HG02973 (cell line): ENCODE data around the gene HSPG2.
"Not testable (repeated sequence)": the region's sequence is repeated elsewhere in the genome, so short reads cannot be mapped to it uniquely, and the experiment has no call there.

ENCODE experiments used
- ATAC-seq: cut with Tn5 transposase; IDR thresholded peaks from one replicate; pipeline ENCODE4 v1.9.1; 2021; ENCODE audit warnings: moderate library complexity; ENCODE audit not compliant: unreplicated experiment

HSPG2 gene

GRCh38 chr1:21830792-21831453 is 106.2 kb downstream of the HSPG2 start:
- ATAC-seq = no peak

GRCh38 chr1:21829294-21829693 is 107.8 kb downstream of the HSPG2 start:
- ATAC-seq = no peak

GRCh38 chr1:21828506-21829210 is 108.5 kb downstream of the HSPG2 start:
- ATAC-seq = no peak

- no peak for ATAC-seq
Measured at GRCh38 chr1:21828075-21828474, 109.0 kb downstream of the HSPG2 start.

- no peak for ATAC-seq
Measured at GRCh38 chr1:21827141-21827679, 109.9 kb downstream of the HSPG2 start.

GRCh38 chr1:21826694-21827093 is 110.4 kb downstream of the HSPG2 start:
- ATAC-seq = not testable (repeated sequence)

- ATAC-seq = no peak
Measured at GRCh38 chr1:21825393-21825792, 111.7 kb downstream of the HSPG2 start.

- no peak for ATAC-seq
Measured at GRCh38 chr1:21824926-21825325, 112.2 kb downstream of the HSPG2 start.

GRCh38 chr1:21823980-21824702 is 113.0 kb downstream of the HSPG2 start:
- no peak for ATAC-seq

- ATAC-seq = no peak
Measured at GRCh38 chr1:21823206-21823979, 113.7 kb downstream of the HSPG2 start.

GRCh38 chr1:21822349-21822748 is 114.8 kb downstream of the HSPG2 start:
- no peak for ATAC-seq

- ATAC-seq = no peak
Measured at GRCh38 chr1:21821385-21822019, 115.6 kb downstream of the HSPG2 start.

GRCh38 chr1:21820597-21821232 is 116.4 kb downstream of the HSPG2 start:
- ATAC-seq = no peak

- ATAC-seq = no peak
Measured at GRCh38 chr1:21818656-21819055, 118.5 kb downstream of the HSPG2 start.

- no peak for ATAC-seq
Measured at GRCh38 chr1:21816602-21817302, 120.4 kb downstream of the HSPG2 start.

- ATAC-seq = no peak
Measured at GRCh38 chr1:21815724-21816321, 121.3 kb downstream of the HSPG2 start.

- ATAC-seq = no peak
Measured at GRCh38 chr1:21814981-21815582, 122.0 kb downstream of the HSPG2 start.

GRCh38 chr1:21814241-21814918 is 122.7 kb downstream of the HSPG2 start:
- no peak for ATAC-seq
